ENCODE data around the gene BABAM2.

Gene BABAM2

DNA sequence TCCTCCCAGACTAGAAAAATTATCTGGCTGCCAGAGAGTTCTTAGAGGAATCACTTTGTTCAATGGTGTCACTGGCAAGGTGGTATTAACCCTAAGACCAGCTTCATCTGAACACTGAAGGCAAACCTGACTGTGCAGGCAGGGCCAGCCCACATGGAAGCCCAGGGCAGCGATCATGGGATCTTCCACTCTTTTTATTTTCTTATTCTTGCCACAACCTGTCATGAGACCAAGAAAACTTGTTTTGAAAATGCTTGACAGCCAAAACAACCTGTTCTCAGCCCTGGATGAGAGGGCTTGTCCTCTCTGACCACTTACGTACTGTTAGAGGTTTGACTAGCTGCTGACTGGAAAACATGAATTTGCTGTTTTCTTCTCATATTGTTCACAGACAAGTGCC, 426.9 kb downstream of the BABAM2 start:
- no peak for TF ChIP-seq LEF1 (IDR thresholded peaks at IDR 0.05; ENCODE audit: borderline replicate concordance)
- no peak for TF ChIP-seq L3MBTL2 (conservative IDR thresholded peaks at IDR 0.05)
- no peak for TF ChIP-seq ZNF384 (IDR thresholded peaks at IDR 0.05)
- no peak for TF ChIP-seq SP1 (IDR thresholded peaks at IDR 0.05)
- no peak for TF ChIP-seq FOXK2 (IDR thresholded peaks at IDR 0.05)
- no peak for TF ChIP-seq ARNT (IDR thresholded peaks at IDR 0.05)
- TF ChIP-seq TARDBP (IDR thresholded peaks at IDR 0.05) = no peak
- no peak for TF ChIP-seq HDGF (IDR thresholded peaks at IDR 0.05; ENCODE audit: borderline replicate concordance)
- no peak for TF ChIP-seq FOXM1 (IDR thresholded peaks at IDR 0.05; ENCODE audit: borderline replicate concordance)
- TF ChIP-seq FOXA1 (IDR thresholded peaks at IDR 0.05) = no peak
- no peak for TF ChIP-seq ELF4 (IDR thresholded peaks at IDR 0.05)
- no peak for TF ChIP-seq SUZ12 (IDR thresholded peaks at IDR 0.05)
- TF ChIP-seq BHLHE40 (IDR thresholded peaks at IDR 0.05; ENCODE audit: borderline replicate concordance) = no peak
- TF ChIP-seq, protein P1, sequence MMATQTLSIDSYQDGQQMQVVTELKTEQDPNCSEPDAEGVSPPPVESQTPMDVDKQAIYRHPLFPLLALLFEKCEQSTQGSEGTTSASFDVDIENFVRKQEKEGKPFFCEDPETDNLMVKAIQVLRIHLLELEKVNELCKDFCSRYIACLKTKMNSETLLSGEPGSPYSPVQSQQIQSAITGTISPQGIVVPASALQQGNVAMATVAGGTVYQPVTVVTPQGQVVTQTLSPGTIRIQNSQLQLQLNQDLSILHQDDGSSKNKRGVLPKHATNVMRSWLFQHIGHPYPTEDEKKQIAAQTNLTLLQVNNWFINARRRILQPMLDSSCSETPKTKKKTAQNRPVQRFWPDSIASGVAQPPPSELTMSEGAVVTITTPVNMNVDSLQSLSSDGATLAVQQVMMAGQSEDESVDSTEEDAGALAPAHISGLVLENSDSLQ (IDR thresholded peaks at IDR 0.05) = no peak
- no peak for TF ChIP-seq CTBP1 (IDR thresholded peaks at IDR 0.05; ENCODE audit: borderline replicate concordance)
- no peak for TF ChIP-seq NFRKB (IDR thresholded peaks at IDR 0.05)
- no peak for DNase-seq (ENCODE audit: extremely low spot score)
- CTCF ChIA-PET = no interaction called here
- POLR2A ChIA-PET = no interaction called here

DNA sequence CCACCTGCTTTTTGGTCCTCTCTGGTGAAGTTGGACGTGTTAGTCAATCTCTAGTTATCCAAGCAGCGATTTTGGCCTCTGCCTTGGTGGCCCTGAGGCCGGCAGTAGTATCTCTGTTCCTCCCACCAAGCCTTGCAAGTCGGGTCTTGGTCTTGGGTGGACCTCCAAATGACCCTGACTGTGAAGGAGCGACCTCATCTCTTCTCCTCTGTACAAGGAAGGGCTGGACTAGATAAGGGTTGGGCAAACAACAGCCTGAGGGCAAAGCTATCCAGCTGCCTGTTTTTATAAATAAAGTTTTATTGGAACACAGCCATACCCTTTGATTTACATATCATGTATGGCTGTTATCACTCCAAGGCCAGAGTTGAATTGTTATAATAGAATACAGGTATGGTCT, 427.5 kb downstream of the BABAM2 start:
- ChIA-PET POLR2A (no interaction called here), CTCF (no interaction called here)
- TF ChIP-seq NFRKB (IDR thresholded peaks at IDR 0.05) (no peak), ARNT (IDR thresholded peaks at IDR 0.05) (no peak), ZNF384 (IDR thresholded peaks at IDR 0.05) (no peak), L3MBTL2 (conservative IDR thresholded peaks at IDR 0.05) (no peak), CTBP1 (IDR thresholded peaks at IDR 0.05; ENCODE audit: borderline replicate concordance) (no peak), BHLHE40 (IDR thresholded peaks at IDR 0.05; ENCODE audit: borderline replicate concordance) (no peak), ELF4 (IDR thresholded peaks at IDR 0.05) (no peak), FOXK2 (IDR thresholded peaks at IDR 0.05) (no peak), SUZ12 (IDR thresholded peaks at IDR 0.05) (no peak), SP1 (IDR thresholded peaks at IDR 0.05) (no peak), FOXA1 (IDR thresholded peaks at IDR 0.05) (no peak), FOXM1 (IDR thresholded peaks at IDR 0.05; ENCODE audit: borderline replicate concordance) (no peak)
- TF ChIP-seq, protein P1 (IDR thresholded peaks at IDR 0.05) = no peak
- DNase-seq (ENCODE audit: extremely low spot score) = no peak

DNA sequence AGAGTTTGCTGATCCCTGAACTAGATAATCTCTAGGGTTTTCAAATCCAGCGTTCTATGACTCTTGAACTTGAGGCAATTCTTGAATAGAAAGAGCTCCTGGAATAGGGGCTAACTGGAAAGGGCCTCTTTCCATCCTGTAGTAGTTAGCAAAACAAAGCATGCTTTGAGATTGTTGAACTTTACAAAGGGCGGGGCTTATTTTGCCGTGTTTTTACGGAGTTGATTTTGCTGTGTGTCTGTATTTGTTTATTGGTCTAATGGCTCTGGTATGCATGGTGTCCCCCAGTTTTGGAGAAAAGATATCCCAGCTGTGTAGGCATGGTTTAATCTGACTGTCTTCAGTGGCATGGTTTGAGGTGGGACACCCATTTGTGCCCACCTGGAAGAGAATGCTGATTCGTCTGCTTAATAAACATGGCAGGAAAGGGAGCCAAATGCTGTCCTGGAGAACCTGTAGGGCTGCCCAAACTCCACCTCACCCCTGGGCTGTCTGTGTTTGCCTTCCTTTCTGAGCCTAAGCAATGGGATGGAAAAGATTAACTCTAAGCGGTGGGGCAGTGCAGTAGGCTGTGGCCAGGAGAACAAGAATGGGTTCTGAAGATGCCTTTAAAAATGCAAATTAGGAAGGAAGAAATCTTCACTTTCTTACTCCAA, 428.1 kb downstream of the BABAM2 start:
- DNase-seq (ENCODE audit: extremely low spot score) = no peak
- CTCF ChIA-PET = no interaction called here
- TF ChIP-seq ELF4 (IDR thresholded peaks at IDR 0.05) (no peak), ARNT (IDR thresholded peaks at IDR 0.05) (no peak), LEF1 (IDR thresholded peaks at IDR 0.05; ENCODE audit: borderline replicate concordance) (no peak), NFRKB (IDR thresholded peaks at IDR 0.05) (no peak), L3MBTL2 (conservative IDR thresholded peaks at IDR 0.05) (no peak), SP1 (IDR thresholded peaks at IDR 0.05) (no peak), FOXK2 (IDR thresholded peaks at IDR 0.05) (no peak), FOXM1 (IDR thresholded peaks at IDR 0.05; ENCODE audit: borderline replicate concordance) (no peak)
- TF ChIP-seq, protein P1 (IDR thresholded peaks at IDR 0.05) = no peak
- POLR2A ChIA-PET = no interaction called here

DNA sequence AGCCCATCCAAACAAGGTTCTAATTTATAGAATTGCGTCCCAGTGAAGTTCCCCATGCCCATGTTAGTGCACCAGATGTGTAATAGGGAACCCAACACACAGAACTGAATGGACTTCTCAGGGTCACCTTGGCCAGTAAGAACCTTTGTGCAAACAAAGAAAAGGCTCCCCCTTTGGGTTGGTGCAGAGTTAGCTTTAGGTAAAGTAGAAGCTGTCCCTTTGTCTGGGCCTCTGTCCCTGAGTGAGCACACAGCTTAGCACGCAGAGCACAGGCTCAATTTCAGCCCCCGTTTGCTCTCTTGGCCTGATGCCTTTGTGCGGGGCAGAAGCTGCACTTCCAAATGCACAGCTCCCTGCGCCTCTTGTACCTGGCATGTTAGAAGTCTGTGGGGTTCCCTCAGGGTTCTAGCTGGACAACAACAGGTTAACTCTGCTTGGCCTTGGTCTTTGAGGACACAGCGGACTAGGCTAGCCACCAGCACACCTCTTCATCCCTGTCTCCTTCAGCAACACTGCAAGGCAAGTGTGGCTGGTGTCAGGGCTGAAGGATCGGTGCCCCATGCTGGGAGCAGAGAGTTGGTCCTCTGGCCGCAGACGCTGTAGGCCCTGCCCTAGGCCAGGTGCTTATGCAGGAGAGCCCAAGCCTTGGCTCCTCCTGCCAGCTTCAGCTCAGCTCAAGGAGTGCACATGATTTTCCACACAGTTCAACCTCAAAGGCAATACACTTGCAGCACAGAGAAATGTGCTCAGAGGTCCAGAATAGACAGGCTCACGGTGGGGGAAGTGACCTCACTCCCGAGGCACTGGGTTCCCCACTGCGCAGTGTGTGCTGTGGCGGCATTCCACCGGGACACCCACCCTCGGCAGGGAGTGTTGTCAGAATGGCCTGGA, 428.8 kb downstream of the BABAM2 start:
- DNase-seq (ENCODE audit: extremely low spot score) = no peak
- ChIA-PET CTCF (no interaction called here), POLR2A (no interaction called here)
- TF ChIP-seq SUZ12 (IDR thresholded peaks at IDR 0.05) (no peak), NFRKB (IDR thresholded peaks at IDR 0.05) (no peak), ZNF384 (IDR thresholded peaks at IDR 0.05) (no peak), LEF1 (IDR thresholded peaks at IDR 0.05; ENCODE audit: borderline replicate concordance) (no peak)

DNA sequence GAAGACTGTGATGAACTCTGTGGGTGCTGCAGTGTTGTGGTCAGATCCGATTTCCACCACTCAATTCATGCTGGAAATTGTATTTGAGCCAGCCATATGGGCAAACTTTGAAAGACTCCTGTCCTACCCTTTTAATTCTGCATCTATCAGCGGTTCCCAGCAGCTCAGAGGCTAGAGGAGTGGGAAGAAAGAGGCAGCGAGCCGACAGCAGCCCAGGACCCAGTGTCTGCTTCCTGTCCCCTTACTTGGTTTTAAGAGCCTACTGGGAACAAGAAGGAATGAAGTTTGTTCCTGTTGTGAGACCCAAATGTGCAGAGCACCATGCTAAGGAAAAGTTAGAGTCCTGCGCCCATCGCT, 429.5 kb downstream of the BABAM2 start:
- no peak for TF ChIP-seq FOXK2 (IDR thresholded peaks at IDR 0.05)
- TF ChIP-seq SUZ12 (IDR thresholded peaks at IDR 0.05) = no peak
- no peak for TF ChIP-seq HDGF (IDR thresholded peaks at IDR 0.05; ENCODE audit: borderline replicate concordance)
- no peak for TF ChIP-seq ELF4 (IDR thresholded peaks at IDR 0.05)
- POLR2A ChIA-PET = no interaction called here
- CTCF ChIA-PET = no interaction called here
- DNase-seq (ENCODE audit: extremely low spot score) = no peak

DNA sequence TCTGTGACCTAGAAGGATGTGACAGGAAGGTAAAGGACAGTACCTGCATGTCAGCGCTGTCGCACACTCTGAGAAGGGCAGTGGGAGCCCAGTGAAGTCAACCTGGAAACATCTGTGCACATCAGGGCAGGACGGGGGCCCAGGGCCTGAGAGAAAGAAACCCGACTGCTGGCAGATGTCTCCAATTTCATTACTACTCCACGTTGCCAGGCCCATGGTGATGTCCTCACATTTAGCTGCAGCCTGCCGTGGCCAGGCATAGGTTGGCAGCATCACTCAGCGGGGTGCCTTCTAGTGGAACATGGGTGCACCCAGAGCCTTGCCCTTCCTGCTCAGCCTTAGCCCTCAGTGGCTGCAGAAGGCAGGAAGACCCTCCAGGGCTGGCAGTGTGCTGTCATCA, 429.8 kb downstream of the BABAM2 start:
- no peak for DNase-seq (ENCODE audit: extremely low spot score)
- POLR2A ChIA-PET = no interaction called here
- CTCF ChIA-PET = no interaction called here
- TF ChIP-seq ARNT (IDR thresholded peaks at IDR 0.05) (no peak), ELF4 (IDR thresholded peaks at IDR 0.05) (no peak), HDGF (IDR thresholded peaks at IDR 0.05; ENCODE audit: borderline replicate concordance) (no peak), CTBP1 (IDR thresholded peaks at IDR 0.05; ENCODE audit: borderline replicate concordance) (no peak), SUZ12 (IDR thresholded peaks at IDR 0.05) (no peak), FOXM1 (IDR thresholded peaks at IDR 0.05; ENCODE audit: borderline replicate concordance) (no peak), SP1 (IDR thresholded peaks at IDR 0.05) (no peak), NFRKB (IDR thresholded peaks at IDR 0.05) (no peak)
- TF ChIP-seq, protein P1 (IDR thresholded peaks at IDR 0.05) = no peak

Measured in HEK293T (cell line).